Islet of Langerhans (tissue), 1 donor: Measurements from ENCODE around the gene FNDC11.
"Not testable (repeated sequence)": the region's sequence is repeated elsewhere in the genome, so short reads cannot be mapped to it uniquely, and the experiment has no call there.

Source experiments
- FAIRE-seq: peaks from one replicate; lab custom pipeline; 2011; peaks lifted over from hg19 to GRCh38; lab: Jason Lieb, UNC

The FNDC11 gene

DNA sequence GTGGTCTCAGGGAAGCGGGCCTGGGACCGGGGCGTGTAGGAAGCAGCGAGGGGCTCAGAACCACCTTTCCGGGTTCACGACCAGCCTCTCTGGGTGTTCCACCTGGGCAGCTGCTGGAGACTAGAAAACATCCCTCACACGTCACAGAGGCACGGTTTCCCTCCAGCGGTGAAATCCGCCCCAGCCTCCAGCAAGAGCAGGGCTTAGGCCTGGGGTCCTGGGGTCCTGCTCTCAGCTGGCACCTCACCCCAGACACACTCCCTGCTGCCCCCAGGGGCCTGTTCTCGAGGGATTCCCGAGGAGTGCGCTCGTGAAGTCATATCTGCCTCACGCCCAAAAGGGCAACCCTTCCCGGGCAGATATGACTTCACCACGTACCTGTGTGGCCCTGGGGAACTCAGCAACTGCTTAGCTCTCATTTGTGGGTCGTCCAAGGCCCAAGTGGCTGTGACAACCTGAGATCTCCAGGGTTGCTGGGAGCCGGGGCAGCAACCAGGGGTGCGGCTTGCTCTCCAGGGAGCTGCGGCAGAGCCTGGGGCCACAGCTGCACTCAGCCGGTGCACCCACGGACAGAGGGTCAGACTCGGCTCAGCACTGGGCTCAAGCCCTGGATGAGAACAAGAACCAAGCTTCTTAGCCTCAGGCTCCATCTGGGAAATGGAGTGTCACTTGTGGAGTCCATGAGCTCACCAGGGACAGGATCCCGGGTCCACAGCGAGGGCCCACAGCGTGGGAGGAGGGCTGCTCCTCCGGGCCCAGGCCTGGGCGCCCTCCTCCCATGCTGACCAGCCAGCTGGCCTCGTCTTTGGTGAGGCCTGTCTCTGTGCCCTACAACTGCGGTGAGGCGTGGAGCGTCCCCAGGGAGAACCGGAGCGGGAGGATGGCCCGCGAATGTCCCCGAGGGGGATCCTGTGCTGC is 661 bp downstream of the FNDC11 start:
- no peak for FAIRE-seq

DNA sequence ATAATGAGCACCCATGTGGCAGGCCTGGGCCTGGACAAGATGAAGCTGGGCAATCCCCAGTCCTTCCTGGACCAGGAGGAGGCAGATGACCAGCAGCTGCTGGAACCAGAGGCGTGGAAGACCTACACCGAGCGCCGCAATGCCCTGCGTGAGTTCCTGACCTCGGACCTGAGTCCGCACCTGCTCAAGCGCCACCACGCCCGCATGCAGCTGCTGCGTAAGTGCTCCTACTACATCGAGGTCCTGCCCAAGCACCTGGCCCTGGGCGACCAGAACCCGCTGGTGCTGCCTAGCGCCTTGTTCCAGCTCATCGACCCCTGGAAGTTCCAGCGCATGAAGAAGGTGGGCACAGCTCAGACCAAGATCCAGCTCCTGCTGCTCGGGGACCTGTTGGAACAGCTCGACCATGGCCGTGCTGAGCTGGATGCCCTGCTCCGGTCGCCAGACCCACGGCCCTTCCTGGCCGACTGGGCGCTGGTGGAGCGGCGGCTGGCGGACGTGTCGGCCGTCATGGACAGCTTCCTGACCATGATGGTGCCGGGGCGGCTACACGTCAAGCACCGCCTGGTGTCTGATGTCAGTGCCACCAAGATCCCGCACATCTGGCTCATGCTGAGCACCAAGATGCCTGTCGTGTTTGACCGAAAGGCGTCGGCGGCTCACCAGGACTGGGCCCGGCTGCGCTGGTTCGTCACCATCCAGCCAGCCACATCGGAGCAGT is 1.9 kb downstream of the FNDC11 start:
- FAIRE-seq: no peak

DNA sequence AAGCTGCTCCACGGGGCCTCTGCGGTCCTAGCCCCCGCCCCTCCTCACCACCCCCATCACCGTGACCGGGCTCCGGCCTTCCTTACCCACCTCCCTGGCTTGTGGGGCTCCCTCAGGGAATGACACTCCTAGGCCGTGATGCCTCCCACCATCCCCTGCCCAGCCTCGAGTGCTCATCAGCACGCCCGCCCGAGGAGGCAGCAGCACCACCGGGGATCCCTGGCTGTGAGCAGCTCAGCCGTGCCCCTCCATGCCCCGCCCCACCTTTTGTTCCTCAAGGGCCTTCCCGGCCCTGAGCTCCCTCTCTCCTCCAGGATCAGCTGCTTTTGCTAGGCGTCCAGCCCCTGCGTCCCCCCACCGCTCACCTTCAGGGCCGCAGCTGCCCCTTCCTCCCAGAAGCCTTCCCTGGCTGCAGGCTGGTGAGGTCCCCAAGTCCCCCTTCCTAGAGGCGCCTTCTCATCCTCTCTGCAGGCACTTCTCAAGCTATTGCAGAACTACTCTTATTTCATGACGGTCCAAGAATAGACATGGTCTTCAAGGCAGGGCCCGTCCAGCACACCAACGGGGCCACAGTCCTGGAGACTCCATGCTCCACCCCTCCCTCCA is 3.0 kb downstream of the FNDC11 start:
- FAIRE-seq: no peak

DNA sequence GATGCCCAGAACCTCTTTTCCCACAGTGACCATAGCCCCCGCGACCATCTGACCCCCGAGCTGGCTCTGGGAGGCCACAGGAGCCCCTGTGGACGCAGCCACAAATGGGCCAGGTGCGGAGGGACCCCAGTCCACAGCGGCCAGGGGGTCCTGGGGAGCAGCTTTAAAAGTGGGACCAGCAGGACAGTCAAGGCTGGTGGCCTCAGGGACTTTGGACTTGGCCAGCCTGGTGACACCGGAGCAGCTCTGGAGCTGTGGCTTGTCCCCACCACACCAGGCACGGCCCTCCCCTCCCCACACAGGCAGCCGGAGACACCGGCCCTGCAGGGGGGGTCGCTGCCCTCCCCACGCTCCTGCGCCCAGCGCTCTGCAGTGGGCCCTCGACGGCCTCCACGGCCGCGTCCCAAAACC is 3.5 kb downstream of the FNDC11 start:
- no peak for FAIRE-seq

DNA sequence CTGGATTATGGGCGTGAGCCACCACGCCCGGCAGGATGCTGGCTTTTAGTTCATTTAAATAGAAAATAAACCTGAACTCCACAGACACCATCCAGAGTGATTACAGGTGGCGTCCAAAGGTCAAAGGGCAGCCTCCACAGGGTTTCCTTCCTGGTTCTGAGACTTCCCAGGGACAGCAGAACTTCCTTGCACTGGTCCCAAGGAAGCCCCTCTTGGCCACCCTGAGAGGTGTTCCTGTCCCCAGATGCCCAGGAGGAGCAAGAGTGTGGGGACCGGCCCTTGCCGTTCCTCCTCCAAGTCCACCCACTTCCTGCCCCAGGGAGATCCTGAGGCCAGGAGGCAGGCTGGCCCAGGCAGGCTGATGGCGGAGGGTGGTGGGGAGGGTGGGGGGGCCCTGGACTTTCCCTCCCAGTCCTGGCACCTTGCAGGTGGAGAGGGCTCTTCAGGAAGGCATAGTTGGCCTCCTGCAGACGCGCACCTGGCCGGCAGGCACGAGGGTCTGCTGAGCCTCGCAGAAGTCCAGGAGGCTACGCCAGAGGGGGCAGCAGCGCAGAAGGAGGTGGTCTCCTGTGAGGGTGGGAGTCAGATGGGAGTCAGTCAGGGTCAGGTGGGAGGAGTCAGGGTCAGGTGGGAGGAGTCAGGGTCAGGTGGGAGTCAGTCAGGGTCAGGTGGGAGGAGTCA is 5.0 kb downstream of the FNDC11 start:
- no peak for FAIRE-seq

DNA sequence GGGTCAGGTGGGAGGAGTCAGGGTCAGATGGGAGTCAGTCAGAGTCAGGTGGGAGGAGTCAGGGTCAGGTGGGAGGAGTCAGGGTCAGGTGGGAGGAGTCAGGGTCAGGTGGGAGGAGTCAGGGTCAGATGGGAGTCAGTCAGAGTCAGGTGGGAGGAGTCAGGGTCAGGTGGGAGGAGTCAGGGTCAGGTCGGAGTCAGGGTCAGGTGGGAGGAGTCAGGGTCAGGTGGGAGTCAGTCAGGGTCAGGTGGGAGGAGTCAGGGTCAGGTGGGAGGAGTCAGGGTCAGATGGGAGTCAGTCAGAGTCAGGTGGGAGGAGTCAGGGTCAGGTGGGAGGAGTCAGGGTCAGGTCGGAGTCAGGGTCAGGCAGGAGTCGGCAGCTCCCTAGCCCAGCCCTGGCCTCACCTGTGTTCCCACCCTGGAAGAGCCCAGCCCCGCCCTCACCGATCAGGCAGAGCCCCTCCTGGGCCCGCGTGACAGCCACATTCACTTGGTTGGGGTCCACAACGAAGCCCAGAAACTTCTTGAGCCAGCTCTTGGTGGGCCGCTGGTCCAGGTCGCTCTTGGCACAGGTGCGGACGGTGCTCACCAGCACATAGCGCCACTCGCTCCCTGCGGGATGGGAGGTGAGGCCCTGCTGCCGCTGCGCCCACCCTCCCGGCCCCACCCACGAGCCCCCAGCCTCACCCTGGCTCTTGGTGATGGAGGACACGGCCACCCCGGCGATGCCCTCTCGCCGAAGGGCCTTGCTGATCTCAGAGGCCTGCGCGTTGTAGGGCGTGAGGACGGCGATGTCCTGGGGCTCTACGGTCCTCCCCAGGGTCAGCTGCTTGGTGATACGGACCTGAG is 5.8 kb downstream of the FNDC11 start:
- not testable (repeated sequence) for FAIRE-seq

DNA sequence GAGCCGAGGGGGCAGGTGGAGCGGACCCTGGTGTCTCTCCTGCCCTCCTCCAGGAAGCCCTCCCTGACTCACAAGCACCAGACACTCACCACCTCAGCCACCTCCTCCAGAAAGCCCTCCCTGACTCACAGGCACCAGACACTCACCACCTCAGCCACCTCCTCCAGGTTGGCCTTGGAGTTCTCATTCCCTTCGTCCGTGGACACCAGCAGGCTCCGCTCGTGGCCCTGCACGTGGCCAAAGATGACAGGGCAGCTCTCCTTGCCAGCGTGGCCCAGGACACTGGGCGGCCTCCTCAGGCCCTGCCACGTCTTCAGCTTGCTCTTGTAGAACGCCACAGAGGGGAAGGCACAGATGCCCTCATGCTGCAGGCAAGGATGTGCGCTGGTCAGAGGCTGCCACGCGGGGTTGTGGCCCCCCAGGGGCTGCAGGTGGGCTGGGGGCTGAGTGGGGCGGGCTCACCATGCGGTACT is 6.4 kb downstream of the FNDC11 start:
- FAIRE-seq: no peak

DNA sequence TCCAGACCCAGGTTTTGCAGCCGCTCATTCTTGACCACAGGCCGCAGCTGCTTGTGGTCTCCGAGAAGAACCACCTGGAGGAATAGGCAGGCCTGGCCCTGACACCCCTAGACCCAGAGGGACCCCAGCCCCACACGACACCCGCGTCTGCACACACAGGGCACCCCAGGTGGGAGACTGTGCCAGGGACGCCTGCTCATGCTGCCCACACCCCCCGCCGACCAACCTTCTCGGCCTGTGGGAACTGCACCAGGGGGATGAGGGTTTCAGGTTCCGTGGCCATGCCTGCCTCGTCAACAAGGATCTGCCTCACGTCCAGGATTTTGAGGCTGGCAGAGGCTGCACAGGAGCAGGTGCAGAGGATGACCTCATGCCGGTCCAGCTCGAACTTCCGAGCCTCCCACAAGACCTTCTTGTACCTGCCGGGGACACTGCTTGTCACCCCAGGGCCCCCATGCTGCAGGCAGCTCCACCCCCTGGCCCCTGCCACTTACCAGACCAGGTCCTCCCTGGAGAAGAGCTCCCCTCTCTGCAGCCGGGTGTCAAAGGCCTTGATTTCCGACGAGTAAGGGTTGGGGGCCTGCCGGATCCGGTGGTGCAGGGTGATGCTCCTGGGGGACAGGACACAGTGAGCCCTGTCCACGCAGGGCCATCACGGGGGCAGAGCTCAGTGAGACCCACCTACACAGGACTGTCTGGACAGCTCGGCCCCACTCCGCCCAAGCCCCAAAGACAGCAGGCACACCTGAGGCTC is 7.1 kb downstream of the FNDC11 start:
- FAIRE-seq: no peak

DNA sequence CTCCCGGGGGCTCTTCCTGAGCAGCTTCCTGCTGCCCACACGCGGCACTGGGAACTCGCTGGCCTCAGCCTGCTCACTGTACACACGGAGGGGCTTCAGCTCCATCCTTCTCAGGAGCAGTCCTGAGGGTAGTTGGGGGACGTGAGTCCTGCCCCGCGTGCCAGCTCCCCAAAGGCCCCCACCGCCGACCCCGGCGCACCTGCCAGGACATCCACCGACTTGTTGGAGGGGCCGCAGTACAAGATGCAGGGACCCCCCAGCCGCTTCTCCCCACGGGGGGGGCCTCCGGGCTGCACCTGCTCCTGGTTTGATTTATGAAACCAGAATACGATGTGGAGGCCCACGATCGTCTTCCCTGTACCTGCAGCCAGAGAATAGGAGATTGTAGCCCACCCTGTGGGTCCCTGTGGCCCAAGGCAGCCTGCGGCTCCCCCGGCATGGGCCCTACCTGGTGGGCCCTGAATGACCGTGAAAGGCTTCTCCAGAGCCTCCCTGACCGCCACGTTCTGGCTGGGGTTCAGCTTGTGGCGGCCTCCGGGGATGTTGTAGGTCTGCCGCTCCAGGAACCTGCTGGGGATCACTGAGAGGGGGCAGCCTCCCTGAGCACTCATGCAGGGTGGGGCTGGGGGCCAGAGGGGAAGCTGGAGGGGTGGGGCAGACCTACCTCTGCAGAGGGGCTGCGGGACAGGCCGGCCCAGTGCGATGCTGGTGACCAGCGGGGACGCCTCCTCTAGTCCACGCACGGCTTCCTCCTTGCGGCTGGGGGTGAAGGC is 7.9 kb downstream of the FNDC11 start:
- FAIRE-seq: no peak

DNA sequence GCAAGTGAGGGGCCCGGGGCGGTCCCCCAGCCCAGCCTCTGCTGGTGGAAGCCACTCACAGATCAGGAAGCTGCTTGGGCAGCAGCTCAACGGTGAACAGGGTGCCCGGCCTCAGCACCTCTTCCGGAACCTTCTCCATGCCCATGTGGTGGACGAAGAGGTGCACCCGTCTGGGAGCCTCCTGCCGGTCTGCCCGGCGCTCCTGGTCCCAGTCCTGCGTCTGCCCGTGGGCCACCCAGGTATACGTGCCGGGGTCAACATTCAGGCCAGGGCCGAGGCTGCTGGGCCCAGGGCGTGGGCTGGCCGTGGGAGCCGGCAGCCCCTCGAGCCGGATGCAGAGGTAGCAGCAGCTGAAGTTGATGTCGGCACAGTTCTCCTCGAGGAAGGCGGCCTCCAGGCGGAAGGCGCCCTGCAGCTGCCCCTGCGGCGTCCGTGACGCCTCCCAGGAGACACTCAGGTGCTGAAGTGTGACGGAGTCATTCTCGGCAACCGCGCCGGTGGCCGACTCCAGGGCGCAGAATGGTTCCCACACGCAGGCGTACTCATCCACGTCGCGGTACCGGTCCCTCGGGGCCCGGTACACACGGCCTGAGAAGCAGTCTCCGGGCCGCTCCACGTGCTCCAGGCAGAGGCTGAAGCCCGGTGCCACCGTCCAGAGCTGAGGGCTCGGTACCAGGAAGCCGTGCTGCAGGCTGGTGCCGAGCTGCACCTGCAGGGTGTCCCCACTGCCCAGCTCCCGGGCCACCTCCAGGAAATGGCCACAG is 8.7 kb downstream of the FNDC11 start:
- no peak for FAIRE-seq

DNA sequence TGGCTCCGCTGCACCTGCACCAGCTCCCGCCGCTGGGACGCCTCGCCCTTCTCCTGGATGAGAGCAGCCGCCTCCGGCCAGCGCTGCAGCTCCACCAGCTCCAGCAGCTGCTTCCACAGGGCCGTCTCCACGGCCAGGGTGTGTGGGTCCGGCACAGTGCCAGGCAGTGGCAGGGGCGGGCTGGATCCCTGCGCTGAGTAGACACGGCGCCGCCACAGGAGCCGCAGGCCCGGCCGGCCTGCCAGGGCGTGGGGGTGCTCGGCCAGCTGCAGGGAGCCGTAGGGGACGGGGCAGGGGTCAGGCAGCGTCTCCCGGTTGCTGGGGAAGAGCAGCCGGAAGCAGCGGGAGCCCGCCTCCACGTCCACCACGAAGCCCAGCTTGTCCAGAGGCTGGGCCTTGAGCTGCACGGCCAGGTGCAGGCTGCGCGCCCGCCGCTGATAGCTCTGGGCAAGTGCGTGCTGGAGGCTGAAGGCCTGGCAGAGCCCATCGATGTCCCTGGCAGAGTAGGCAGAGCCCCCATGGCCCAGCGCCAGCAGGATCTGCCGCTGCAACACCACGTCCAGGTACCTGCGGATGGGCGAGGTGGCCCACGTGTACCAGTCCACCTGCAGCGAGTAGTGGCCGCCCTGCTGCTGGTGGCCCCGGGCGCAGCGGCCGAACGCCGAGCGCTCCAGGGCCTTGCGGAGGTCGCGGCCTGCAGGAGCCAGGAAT is 9.4 kb downstream of the FNDC11 start:
- no peak for FAIRE-seq

DNA sequence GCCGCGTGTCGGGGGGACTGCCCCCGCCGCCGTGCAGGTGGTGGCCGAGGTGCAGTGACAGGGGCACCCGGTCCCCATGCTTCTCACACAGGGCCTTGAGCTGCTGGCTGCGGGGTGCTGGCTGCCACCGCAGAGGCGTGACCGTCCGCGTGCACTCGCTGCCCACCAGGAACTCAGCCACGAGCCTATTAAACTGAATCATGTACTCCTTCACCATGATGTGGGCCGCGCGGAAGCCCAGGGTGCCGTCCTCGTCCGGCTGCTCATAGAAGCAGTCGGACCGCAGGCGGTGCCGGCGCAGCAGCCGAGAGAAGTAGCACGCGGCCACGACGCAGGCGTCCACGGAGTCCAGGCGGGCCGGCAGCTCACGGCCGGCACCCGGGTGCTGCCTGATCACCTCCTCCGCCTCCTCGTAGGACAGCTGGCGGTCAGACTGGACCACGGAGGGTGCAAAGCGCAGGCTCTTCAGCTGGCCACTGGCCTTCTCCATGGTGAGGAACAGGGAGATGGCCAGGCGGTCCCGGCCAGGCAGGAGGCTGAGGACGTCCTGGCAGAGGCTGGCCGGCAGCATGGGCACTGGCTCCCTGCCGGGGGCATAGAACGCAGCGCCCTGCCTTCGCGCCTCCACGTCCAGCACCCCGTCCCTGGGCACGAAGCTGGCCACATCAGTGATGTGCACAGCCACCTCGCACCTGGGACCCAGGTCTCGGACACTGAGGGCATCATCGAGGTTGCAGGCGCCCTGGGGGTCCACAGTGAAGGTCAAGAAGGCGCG is 10.3 kb downstream of the FNDC11 start:
- no peak for FAIRE-seq

DNA sequence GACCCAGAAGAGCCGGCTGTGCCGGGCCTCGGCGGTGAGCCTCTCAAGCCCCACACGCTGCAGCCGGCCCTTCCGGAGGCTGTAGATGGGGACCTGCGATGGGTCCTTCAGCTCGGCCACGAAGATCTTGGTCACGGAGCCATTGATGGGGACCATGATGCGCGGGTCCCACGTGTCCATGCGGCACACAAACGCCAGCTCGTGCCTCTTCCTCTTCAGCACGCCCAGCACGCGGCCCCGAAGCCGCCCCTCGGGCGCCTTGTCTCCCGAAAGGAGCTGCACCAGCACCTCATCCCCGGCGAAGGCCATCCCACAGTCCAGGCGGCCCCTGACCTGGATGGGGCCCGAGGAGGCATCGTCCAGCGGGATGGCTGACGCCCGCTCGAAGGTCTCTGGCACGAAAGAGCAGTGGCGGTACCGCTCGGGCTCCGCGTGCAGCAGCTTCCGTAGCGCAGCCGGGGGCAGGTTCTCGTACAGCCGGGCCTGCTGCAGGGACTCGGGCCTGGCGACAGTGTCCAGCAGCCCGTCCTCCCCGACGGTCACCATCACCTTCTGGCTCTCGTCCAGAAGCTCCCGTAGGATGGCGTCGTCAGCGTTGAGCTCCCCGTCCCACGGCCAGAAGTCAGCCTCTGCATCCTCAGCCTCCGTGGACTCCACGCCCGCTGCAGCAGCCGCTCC is 11.2 kb downstream of the FNDC11 start:
- no peak for FAIRE-seq

DNA sequence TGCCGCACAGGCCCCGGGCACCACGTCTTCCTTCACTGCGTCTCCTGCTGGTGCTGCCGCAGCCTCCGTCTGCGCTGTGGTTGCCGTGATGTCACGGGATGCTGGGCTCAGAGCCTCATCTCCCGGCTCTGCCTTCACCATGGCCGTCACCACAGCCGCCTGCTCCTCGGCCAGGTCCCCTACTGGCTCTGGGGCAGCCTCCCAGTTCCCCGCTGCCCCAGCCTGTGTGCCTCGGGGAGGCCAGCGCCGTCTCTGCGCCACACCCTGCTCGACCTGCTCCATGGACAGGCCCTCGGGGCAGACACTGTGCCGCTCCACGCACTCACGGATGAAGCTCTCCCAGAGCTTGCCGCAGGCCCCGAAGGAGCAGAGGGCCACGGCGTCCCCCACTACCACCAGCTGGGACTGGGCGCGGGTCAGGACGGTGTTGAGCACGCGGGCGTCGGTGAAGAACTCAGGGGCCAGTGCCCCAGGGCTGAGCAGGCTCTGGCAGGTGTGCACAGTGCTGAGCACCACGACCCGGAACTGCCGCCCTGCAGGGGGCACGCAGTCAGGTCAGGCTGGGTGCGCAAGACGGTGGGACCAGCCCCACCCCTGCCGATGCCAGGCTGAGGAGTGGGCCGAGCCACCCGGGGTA is 11.9 kb downstream of the FNDC11 start:
- FAIRE-seq: no peak

DNA sequence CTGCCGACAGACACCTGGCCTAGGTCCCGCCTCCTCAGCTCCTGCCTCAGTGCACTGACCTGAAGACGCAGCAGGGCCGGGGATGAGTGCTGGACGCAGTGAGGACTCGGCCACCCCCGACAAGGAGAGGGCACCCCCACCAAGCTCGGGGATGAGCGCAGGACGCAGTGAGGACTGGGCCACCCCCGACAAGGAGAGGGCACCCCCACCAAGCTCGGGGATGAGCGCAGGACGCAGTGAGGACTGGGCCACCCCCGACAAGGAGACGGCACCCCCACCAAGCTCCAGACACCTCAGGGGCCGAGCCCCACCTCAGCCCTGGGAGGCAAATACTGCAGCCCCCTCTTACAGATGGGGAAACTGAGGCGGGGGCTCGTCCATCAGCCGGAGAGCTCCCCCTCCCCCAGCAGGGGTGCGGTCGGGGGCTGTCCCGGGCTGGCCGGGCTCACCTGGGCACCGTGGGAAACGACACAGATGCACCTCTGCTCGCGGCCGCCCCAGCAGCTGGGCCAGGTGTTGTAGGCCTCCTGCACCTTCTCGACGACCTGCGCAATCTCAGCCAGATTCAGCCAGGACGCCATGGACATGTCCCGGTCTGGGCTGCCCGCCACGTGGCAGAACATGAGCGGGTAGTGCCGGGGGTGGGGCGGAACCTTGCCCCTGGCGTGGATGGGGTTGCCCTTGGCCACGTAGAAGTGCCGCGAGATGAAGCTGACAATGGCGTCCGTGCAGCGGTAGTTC is 12.6 kb downstream of the FNDC11 start:
- no peak for FAIRE-seq

DNA sequence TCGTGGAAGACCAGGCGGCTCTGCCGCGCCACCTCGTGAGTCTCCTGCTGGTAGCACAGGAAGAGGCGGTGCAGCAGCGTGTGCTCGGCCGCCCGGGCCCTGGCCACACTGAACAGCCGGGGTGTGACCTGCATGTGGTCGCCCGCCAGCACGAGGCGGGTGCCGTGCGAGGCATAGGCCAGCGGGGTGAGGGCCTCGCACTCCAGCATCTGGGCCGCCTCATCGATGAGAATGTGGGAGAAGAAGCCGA is 13.1 kb downstream of the FNDC11 start:
- FAIRE-seq: no peak
